ENCODE measurements around the gene KCNE4.

Gene KCNE4

DNA sequence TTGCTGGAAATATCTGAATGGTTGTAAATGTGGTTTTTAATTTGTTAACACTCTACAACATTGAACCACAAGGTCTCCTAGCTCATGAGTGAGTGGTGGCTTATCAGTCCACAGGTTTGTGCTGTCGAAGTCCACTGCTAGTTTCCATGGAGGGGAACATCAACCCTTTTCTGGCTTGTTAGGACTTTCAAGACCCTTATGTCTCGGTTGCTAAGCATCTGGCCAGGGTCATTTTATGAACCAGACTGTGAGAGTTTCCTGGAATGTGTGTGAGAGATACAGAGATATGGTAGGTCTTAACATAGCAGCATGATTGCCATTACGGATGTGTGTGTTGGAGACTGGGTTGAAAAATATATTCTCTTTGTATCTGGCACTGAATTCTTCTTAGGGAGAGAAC is 36.9 kb downstream of the KCNE4 start:
- no peak for FAIRE-seq

DNA sequence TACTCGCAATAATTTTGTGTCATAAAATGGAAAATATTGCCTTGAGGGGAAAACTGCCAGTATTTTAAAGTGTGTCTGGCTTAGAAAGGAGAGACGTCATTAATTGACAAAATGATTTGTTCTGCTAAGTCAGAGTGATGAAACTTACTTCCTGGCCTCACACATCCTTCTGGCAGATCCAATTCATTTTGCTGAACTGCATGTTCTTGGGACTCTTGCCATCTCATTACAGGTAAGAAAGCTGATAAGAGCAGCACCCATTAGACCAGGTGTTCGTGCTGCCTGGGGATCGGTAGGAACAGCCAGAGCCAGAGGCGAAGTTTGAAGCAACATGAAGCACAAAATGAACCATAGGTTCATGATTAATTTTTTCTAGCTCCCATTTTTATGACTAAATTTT is 38.0 kb downstream of the KCNE4 start:
- no peak for FAIRE-seq

DNA sequence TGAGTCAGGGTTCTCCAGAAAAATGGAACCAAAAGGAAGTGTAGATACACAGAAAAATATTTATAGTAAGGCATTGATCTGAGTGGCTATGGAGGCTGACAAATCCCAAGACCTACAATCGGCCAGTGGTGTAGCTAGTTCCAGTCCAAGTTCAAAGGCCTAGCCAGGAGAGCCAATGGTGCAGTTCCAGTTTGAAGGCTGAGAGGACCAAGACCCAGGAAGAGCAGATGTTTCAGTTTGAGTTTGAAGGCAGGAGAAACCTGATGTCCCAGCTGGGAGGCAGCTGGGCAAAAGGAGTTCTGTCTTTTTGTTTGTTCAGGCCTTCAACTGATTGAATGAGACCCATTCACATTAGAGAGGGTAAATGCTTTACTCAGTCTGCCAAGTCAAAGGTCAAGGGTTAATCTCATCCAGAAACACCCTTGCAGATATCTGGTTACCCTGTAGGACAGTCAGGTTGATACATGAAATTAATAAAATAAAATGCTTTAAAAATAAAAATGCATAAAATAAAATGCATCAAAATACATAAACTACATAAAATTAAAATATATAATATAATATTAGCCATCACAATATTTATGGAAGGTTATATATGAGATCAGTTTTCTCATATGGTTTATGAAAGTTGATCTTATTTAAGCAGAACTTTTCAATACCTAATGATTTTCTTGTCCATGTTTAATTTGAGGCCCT is 38.7 kb downstream of the KCNE4 start:
- FAIRE-seq, result no peak

DNA sequence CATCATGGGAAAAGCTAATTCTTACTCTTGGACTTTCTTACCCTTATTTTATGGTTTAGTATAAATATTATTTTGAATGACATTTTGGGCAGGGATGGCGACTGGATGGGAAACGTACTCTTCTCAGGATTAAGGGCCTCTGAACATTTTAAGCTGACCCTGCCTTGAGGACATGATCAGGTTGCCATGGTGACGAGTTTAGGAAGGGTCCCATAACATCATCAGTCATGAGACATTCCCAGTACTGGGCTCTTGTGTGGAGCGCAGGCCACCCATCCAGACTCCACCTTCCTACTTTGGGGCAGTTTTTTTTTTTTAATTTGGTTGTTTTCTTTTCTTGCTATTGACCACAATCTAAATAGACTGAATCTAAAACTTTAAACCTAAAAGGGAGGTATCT is 40.7 kb downstream of the KCNE4 start:
- FAIRE-seq, result no peak

DNA sequence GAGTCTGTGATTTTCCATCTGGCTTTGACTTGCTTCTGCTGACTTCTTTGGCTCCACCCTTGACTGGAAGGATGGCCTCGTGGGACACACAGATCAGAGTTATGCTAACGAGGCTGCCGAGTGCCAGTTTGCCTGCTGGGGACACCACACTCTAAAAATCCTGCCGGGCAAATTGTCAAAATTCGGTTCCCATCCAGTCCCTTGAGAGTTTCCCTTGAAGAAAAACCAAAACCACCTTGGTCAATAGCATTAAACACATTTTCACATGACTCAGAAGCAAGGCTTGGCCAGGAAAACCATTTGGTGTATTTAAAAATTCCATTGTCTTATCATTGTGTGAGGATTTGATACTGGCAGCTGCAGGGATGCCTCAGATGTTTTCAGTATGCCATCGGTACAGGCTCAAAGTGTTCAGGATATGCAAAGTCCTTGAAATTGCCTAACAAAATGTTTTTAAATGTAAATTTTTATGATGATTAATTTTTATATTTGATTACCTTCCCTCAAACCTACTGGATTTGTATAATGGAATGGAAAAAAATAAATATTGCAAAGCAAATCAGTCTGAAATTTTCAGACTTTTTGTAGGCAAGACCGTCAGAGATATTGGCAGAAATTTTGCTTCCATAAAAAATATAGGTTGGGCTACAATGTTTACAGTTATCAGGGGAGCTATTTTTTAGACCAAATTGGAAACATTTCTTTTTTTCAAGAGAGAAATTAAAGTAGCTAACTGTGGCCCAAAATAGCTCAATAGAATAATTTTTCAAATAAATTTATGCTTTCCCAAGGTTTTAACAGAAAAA is 41.6 kb downstream of the KCNE4 start:
- FAIRE-seq, result no peak

DNA sequence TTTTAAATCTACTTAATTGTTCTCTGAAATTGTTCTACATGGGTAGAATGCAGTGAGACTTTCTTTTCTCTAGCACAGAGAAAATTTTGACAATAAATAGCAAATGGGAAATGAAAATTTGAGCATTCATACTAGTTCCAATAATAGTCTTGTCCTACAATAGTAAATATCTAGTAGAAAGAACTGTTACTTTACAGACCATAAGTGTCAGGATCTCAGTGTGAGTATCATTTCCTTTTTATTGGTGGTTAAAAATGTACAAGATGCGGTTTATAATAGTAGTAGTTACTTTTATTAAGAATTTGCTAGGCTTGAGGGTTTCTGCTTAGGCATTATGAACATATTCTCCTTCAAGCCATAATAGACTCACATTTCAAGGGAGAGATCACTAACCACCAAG is 43.2 kb downstream of the KCNE4 start:
- FAIRE-seq, result no peak

DNA sequence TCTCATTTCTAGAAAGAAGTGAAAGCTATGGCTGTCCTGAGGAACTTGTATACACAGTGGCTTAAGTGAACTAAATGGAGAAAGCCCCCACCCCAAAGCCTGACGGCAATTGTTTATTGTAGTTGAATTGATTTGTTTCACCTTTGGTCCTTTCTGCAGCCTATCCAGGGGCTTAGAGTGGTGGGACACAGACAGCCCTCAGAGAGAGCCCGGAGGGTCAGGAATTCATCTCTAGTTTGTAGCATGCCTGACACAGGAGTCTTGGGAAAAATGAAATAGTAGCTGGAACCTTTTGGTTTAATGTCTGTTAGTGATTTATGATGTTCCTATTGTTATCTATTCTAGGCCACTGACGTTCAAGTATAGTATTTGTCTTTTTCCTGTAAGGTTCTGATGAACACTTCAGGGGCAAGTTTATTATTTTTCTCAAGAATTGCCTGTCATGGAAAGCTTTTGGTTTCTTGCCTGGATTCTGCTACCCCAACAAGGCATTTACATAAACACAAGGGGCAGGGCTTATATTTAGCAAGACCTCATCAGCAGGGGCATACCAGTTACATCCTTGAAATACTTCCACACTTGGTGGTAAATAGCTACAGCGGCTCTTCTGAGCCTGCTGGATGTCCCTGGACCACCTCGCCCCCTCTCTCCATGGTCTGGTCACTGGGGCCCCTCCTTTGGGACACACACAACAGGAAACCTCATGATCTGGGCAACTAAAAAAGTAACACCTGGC is 44.4 kb downstream of the KCNE4 start:
- FAIRE-seq, result no peak

DNA sequence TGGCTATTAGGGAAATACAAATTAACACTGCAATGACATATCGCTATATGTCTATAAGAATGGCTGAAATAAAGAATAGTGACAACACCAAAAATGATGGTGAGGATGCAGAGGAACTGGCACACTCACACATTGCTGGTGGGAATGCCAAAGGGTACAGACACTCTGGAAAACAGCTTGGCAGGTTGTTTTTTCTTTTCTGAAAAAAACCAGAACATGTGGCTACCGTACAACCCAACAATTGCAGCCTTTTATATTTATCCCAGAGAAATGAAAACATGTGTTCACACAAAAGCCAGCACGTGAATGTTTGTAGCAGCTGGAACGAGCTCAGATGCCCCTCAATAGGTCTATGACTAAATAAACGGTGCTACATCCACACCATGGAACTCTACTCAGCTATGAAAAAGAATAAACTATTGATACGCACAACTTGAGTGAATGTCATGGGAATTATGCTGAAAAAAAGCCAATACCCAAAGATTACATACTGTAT is 45.9 kb downstream of the KCNE4 start:
- no peak for FAIRE-seq

DNA sequence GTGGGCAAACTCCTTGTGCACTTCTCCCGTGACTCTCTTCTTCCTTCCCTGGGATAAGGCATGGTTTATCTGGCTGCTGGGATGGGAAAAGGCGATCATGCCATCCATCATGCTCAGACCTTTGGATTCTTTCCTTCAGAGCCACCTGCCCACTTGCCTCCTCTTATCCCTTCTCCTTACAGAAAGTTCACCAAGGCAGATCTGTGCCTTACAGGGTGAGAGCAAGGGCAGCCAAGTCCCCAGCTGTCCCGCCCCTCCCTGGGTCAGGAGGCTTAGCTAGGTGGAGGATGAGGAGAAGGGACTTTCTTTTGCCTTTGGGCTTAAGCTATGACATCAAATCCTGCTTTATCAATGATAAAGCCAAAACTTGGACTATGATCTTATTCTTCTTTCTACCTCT is 47.6 kb downstream of the KCNE4 start:
- FAIRE-seq, result no peak

DNA sequence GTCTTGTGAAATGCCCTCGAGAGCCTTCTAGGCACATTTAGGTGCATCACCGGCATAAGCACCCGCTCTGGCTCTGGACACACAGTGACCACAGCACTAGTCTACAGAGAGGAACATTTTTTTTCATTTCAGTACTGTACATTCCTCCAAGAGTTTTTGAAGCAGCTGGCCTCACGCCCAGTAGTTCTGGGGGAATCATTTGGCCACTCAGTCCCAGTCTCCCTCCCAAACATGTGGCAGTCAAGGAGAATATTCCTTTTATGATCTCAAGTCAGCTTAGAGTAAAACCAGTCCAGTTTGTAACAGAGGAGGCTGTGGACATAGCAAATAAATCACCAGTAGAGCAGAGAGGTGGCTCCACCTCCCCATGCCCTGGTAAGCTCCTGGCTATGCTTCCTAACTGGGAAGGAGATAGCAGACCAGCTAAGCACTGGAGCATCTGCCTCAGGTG is 48.1 kb downstream of the KCNE4 start:
- peak; percentile 96 for FAIRE-seq

DNA sequence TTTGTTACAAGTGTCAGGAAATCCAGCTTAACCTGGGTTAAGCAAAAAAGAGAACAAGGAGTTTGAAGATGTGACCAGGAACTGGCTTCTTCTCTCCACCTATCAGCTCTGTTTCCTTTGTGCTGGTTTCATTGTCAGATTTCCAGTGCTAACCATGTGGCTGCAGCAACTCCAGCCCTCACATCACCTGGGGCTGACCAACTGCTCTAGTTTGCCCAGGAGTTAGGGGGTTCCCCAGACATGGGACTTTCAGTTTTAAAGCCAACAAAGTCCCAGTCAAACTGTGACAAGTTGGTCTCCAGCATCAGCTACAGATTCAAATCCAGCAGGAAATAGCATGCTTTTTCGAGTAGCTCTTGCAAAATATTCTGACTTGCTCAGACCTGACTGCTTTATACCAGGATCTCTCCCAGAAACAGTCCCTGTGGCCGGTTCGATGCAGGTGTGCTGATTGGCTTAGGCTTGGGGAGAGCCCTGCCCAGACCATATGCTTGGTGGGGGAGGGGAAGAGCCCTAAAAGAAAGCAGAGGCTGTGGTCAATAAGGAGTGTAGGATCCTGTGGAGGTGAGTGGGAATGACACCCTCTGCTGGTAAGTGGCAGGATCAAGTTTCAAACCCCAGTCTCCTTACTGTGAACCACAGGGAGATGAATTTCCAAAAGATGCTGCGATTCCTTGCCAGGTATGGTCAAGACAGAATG is 49.5 kb downstream of the KCNE4 start:
- no peak for FAIRE-seq

DNA sequence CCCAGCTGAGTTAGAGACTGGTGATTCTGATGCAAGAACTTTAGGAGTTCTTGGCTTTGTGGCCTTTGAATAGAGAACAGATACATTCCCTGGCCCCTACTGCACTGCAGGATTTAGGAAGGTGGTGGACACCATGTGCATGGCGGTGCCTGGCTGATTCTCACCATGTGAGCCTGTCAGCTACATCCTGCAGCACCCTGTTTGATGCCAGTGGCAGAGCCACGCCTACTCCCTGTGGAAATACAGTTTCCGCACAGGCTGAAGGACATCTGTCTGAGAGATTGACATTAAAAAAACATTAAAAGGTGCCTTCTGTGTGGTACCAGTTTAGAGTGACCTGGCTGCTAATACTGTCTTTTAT is 50.0 kb downstream of the KCNE4 start:
- FAIRE-seq, result no peak

DNA sequence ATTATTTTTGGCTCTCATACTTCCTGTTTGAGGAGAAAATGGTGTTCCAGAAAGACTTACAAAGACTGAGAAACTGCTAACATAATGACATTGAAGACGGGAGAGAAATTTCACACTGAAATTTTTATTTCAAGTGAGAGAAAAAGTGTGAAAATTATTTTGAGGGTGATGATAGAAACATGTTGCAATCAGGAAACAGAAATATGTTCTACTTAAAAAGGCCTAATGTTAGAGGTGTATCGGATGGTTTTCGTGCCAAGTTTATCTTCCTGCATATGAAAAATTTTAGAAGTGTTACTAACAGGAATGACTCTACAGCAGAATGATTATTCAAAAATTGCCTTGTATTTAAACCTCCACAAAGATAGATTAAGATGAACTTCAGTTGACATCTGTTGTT is 50.5 kb downstream of the KCNE4 start:
- FAIRE-seq, result no peak

DNA sequence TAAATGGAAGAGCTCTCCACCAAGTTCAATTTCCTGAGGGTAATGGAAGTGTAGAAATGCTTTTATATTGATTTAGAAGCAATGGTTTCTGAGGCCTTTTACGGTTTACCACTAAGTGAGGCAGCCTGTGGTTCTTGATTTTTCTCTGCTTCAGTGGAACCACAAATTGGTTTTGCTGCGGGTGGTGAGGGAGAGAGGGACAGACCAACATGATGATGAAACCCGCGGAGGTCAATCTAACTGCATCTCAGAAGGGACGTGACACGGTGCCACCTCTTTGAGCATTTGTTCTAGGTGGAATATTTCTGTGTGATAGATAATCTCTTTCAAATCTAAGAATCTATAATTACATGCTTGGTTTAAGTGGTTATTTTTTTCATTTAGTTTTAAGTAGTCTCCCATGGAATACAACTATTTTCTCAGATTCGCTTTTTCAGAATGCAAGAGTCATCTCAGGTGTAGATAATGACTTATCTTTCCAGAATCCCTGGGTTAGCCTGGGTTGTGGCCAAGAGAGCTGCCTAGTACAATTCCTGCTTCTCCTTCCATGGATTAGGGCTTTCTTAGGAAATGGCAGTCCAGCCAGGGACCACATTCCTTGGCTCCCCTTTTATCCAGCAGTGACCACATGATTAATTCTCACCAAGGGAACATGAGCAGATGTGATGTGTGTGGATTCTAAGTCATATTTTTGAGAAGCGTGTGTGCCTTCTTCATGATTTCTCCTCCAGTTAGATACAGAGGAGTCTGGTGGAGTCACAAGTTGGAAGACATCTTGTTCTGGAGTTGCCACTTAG is 52.5 kb downstream of the KCNE4 start:
- no peak for FAIRE-seq
